Measurements from ENCODE around the gene OXNAD1. TPM values are rescaled to one million over a fixed set of nuclear protein-coding genes. Genes with fewer than 3 reads are reported as not detected.
"Not testable (repeated sequence)": the region's sequence is repeated elsewhere in the genome, so short reads cannot be mapped to it uniquely, and the experiment has no call there.

Gene OXNAD1
- total and polyA plus RNA-seq, 4 donors = 2.4 to 10.3 (median 5.6) TPM

GRCh38 chr3:16309558-16309957 lies 44.5 kb downstream of the OXNAD1 start:
- intact Hi-C loops (cut with DNase I) = no loop called here
- Histone ChIP-seq H3K27ac (ENCODE audit: low read depth in 1 of 2, low read length in 2 of 2) (no peak overlapping the region), H3K4me1 (ENCODE audit: control insufficient read depth in 1 of 2, insufficient read depth in 2 of 2, low read length in 2 of 2) (no peaks in the 10 kb centered on the region), H3K4me3 (ENCODE audit: low read length in 2 of 2) (no peak overlapping the region), H3K9me3 (ENCODE audit: control insufficient read depth, low read length) (no peaks in the 10 kb centered on the region), H3K27me3 (ENCODE audit: control insufficient read depth in 1 of 2, insufficient read depth in 2 of 2, low read length in 1 of 2) (no peaks in the 10 kb centered on the region), H3K36me3 (ENCODE audit: control insufficient read depth in 1 of 2, insufficient read depth in 2 of 2, low read length in 1 of 2) (peaks cover 0 to 3% of the 10 kb centered on the region in 2 donors)
- WGBS, 2 donors = 36 to 87% methylated on average over 2 of the region's 2 CpGs
- ATAC-seq (ENCODE audit: low FRiP score) (no peak), DNase-seq (no peak)

- DNase-seq; H3K36me3 ChIP-seq (ENCODE audit: control insufficient read depth in 1 of 2, insufficient read depth in 2 of 2, low read length in 1 of 2); ATAC-seq (ENCODE audit: low FRiP score); intact Hi-C loops (cut with DNase I); H3K4me3 ChIP-seq (ENCODE audit: low read length in 2 of 2); H3K4me1 ChIP-seq (ENCODE audit: control insufficient read depth in 1 of 2, insufficient read depth in 2 of 2, low read length in 2 of 2); H3K27me3 ChIP-seq (ENCODE audit: control insufficient read depth in 1 of 2, insufficient read depth in 2 of 2, low read length in 1 of 2); H3K27ac ChIP-seq (ENCODE audit: low read depth in 1 of 2, low read length in 2 of 2); H3K9me3 ChIP-seq (ENCODE audit: control insufficient read depth, low read length): not testable (repeated sequence)
- WGBS, 2 donors = 97% methylated on average over 7 of the region's 7 CpGs
Measured at GRCh38 chr3:16310486-16310885, 45.5 kb downstream of the OXNAD1 start.

DNA sequence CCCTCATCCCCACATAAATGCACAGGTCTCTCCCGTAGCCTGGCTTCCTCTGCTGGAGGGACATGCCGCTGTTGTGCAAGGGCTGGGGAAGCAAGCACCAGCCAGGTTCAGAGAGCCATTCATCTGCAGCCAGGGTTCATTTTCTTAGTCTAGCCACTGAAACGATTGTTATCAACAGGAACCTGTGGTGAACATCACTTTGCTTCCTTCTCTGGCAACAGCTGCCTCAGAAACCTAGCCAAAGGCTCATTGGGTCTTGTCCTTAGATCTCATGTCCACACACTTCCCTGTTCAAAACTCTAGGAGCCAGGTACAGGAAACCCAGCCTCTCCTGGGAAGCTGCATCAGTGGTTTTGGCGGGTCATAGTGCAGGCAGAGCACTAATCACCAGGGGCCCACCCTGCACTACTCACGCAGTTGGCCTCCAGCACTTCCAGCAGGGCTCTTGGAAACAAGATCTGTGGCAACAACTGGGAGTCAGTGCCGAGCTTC lies 47.0 kb downstream of the OXNAD1 start:
- WGBS, 2 donors = 75 to 79% methylated on average over 6 of the region's 6 CpGs

GRCh38 chr3:16313886-16314645 lies 49.1 kb downstream of the OXNAD1 start:
- Histone ChIP-seq H3K27me3 (ENCODE audit: control insufficient read depth in 1 of 2, insufficient read depth in 2 of 2, low read length in 1 of 2) (no peaks in the 10 kb centered on the region), H3K4me3 (ENCODE audit: low read length in 2 of 2) (no peak overlapping the region), H3K27ac (ENCODE audit: low read depth in 1 of 2, low read length in 2 of 2) (no peak overlapping the region), H3K9me3 (ENCODE audit: control insufficient read depth, low read length) (no peaks in the 10 kb centered on the region), H3K4me1 (ENCODE audit: control insufficient read depth in 1 of 2, insufficient read depth in 2 of 2, low read length in 2 of 2) (no peaks in the 10 kb centered on the region), H3K36me3 (ENCODE audit: control insufficient read depth in 1 of 2, insufficient read depth in 2 of 2, low read length in 1 of 2) (peaks cover 3 to 6% of the 10 kb centered on the region in 2 donors)
- DNase-seq (no peak), ATAC-seq (ENCODE audit: low FRiP score) (no peak)
- WGBS, 2 donors = 87 to 94% methylated on average over 5 of the region's 5 CpGs
- intact Hi-C loops (cut with DNase I) = no loop called here

More for the DNA sequence above, 47.0 kb downstream of the OXNAD1 start:
- intact Hi-C loops (cut with DNase I) = no loop called here
- no peak overlapping the region for H3K4me3 ChIP-seq (ENCODE audit: low read length in 2 of 2)
- H3K27ac ChIP-seq (ENCODE audit: low read depth in 1 of 2, low read length in 2 of 2) = no peak overlapping the region
- H3K27me3 ChIP-seq (ENCODE audit: control insufficient read depth in 1 of 2, insufficient read depth in 2 of 2, low read length in 1 of 2) = no peaks in the 10 kb centered on the region
- H3K4me1 ChIP-seq (ENCODE audit: control insufficient read depth in 1 of 2, insufficient read depth in 2 of 2, low read length in 2 of 2) = no peaks in the 10 kb centered on the region
- DNase-seq (peak in 1 of 2 donors; percentile 78), ATAC-seq (ENCODE audit: low FRiP score) (peak; percentile 75)
- H3K36me3 ChIP-seq (ENCODE audit: control insufficient read depth in 1 of 2, insufficient read depth in 2 of 2, low read length in 1 of 2) = peaks cover 0 to 3% of the 10 kb centered on the region in 2 donors
- no peaks in the 10 kb centered on the region for H3K9me3 ChIP-seq (ENCODE audit: control insufficient read depth, low read length)

DNA sequence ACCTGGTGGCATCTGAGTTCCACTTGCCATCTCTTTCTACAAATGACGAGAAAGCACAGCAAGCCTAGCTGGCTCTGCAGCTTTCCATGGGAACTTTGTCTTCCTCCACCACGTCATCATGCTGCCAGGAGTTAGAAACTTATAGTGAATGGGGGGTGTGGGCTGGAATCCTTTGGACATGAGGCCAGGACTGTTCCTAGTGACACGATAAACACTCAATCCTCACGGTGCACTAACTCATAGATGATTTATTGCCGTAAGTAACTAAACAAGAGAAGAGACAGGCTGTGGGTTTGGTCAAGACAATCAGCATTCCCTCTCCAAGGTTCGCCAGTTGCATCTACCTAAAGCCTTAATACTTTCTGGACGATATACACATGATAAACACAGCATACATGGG lies 50.6 kb downstream of the OXNAD1 start:
- peaks cover 3 to 6% of the 10 kb centered on the region in 2 donors for H3K36me3 ChIP-seq (ENCODE audit: control insufficient read depth in 1 of 2, insufficient read depth in 2 of 2, low read length in 1 of 2)
- H3K4me1 ChIP-seq (ENCODE audit: control insufficient read depth in 1 of 2, insufficient read depth in 2 of 2, low read length in 2 of 2) = no peaks in the 10 kb centered on the region
- no peak for DNase-seq
- no peak overlapping the region for H3K27ac ChIP-seq (ENCODE audit: low read depth in 1 of 2, low read length in 2 of 2)
- H3K27me3 ChIP-seq (ENCODE audit: control insufficient read depth in 1 of 2, insufficient read depth in 2 of 2, low read length in 1 of 2) = no peaks in the 10 kb centered on the region
- H3K4me3 ChIP-seq (ENCODE audit: low read length in 2 of 2) = no peak overlapping the region
- no peak for ATAC-seq (ENCODE audit: low FRiP score)
- no peaks in the 10 kb centered on the region for H3K9me3 ChIP-seq (ENCODE audit: control insufficient read depth, low read length)
- intact Hi-C loops (cut with DNase I) = no loop called here
- 79 to 84% methylated on average over 7 of the region's 7 CpGs for WGBS, 2 donors

- H3K27me3 ChIP-seq (ENCODE audit: control insufficient read depth in 1 of 2, insufficient read depth in 2 of 2, low read length in 1 of 2) = no peaks in the 10 kb centered on the region
- H3K9me3 ChIP-seq (ENCODE audit: control insufficient read depth, low read length) = no peaks in the 10 kb centered on the region
- intact Hi-C loops (cut with DNase I) = no loop called here
- no peak overlapping the region for H3K27ac ChIP-seq (ENCODE audit: low read depth in 1 of 2, low read length in 2 of 2)
- 88 to 94% methylated on average over 3 of the region's 3 CpGs for WGBS, 2 donors
- no peak for DNase-seq
- H3K36me3 ChIP-seq (ENCODE audit: control insufficient read depth in 1 of 2, insufficient read depth in 2 of 2, low read length in 1 of 2) = peaks cover 3 to 6% of the 10 kb centered on the region in 2 donors
- H3K4me1 ChIP-seq (ENCODE audit: control insufficient read depth in 1 of 2, insufficient read depth in 2 of 2, low read length in 2 of 2) = no peaks in the 10 kb centered on the region
- H3K4me3 ChIP-seq (ENCODE audit: low read length in 2 of 2) = no peak overlapping the region
- no peak for ATAC-seq (ENCODE audit: low FRiP score)
Measured at GRCh38 chr3:16316396-16316795, 51.4 kb downstream of the OXNAD1 start.

DNA sequence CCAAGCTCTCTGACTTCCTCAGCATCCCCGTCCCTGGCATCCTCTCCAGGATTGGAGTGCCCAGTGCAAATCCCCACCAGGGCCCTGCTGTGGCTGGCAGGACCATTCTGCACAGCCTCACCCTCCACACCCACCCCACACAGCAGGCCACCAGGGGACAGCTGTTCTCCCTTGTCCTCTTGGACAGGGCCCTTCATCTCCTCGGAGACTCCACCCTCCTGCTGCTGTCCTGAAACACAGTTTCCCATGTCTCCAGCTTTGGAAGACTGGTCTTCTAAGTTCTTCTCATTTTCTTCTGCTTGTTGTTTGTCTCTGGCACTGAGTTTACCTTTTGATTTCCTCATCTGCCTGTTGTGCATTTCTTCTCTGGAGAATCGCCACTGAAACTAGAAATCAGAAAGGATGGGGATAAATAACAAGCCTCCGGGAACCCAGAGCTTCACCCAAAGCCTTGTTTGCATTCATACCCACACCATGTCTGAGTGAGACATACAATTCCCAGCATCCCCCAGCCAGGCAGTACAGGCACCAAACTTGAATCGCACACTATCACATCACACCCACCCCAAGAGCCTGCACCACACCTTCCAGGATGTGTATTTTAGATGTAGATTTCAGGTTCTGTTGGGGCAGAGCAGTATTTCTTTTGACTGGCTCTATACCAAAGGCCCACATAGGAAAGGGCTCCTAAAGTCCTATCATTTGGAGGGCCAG lies 52.0 kb downstream of the OXNAD1 start:
- peaks cover 3 to 6% of the 10 kb centered on the region in 2 donors for H3K36me3 ChIP-seq (ENCODE audit: control insufficient read depth in 1 of 2, insufficient read depth in 2 of 2, low read length in 1 of 2)
- WGBS, 2 donors = 93% methylated on average over 5 of the region's 5 CpGs
- H3K4me3 ChIP-seq (ENCODE audit: low read length in 2 of 2) = no peak overlapping the region
- DNase-seq (no peak), ATAC-seq (ENCODE audit: low FRiP score) (no peak)
- no peak overlapping the region for H3K27ac ChIP-seq (ENCODE audit: low read depth in 1 of 2, low read length in 2 of 2)
- H3K4me1 ChIP-seq (ENCODE audit: control insufficient read depth in 1 of 2, insufficient read depth in 2 of 2, low read length in 2 of 2) = no peaks in the 10 kb centered on the region
- H3K27me3 ChIP-seq (ENCODE audit: control insufficient read depth in 1 of 2, insufficient read depth in 2 of 2, low read length in 1 of 2) = no peaks in the 10 kb centered on the region
- intact Hi-C loops (cut with DNase I) = no loop called here
- H3K9me3 ChIP-seq (ENCODE audit: control insufficient read depth, low read length) = no peaks in the 10 kb centered on the region

DNA sequence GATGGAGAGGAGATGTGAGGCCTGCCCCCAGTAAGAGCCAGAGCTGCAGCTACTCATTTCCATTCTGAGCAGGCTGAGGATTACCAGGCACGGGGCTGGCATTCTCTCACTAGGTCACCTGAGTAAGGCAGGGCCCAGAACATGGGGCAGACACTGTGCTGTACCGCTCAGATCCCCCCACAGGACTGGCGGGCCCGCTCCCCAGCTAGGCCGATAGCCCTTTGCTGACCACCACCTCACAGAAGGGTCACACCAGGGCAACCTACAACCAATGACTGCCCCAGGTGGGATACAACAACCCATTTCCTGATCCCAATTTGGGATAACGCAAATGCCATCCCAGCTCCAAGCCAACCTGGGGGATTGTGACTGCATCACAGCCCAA lies 52.5 kb downstream of the OXNAD1 start:
- Histone ChIP-seq H3K27me3 (ENCODE audit: control insufficient read depth in 1 of 2, insufficient read depth in 2 of 2, low read length in 1 of 2) (no peaks in the 10 kb centered on the region), H3K4me3 (ENCODE audit: low read length in 2 of 2) (no peak overlapping the region), H3K9me3 (ENCODE audit: control insufficient read depth, low read length) (no peaks in the 10 kb centered on the region), H3K36me3 (ENCODE audit: control insufficient read depth in 1 of 2, insufficient read depth in 2 of 2, low read length in 1 of 2) (peaks cover 3 to 8% of the 10 kb centered on the region in 2 donors), H3K27ac (ENCODE audit: low read depth in 1 of 2, low read length in 2 of 2) (no peak overlapping the region), H3K4me1 (ENCODE audit: control insufficient read depth in 1 of 2, insufficient read depth in 2 of 2, low read length in 2 of 2) (no peaks in the 10 kb centered on the region)
- intact Hi-C loops (cut with DNase I) = no loop called here
- no peak for DNase-seq
- WGBS, 2 donors = 96 to 97% methylated on average over 6 of the region's 6 CpGs
- no peak for ATAC-seq (ENCODE audit: low FRiP score)

DNA sequence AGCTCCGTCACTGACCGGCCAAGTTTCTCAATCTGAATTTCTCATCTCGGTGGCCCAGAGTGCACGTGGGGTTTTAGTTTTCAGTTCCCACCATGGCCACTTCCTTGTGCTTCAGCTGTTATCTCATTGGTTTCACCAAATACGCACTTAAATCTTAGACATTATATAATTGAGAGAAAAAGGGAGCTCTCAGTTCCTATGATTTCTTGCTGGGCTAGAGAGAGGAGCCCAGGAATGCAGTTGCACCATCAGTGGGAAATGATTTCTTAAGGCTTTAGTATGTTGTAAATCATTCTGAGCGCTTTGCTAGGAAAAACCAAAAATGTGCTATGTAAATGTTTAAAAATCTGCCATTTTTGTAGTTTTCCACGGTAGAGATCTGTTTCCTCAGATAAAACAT lies 53.2 kb downstream of the OXNAD1 start:
- ATAC-seq (ENCODE audit: low FRiP score) (no peak), DNase-seq (no peak)
- WGBS, 2 donors = 62 to 78% methylated on average over 7 of the region's 7 CpGs
- no peaks in the 10 kb centered on the region for H3K4me1 ChIP-seq (ENCODE audit: control insufficient read depth in 1 of 2, insufficient read depth in 2 of 2, low read length in 2 of 2)
- H3K9me3 ChIP-seq (ENCODE audit: control insufficient read depth, low read length) = no peaks in the 10 kb centered on the region
- intact Hi-C loops (cut with DNase I) = no loop called here
- no peaks in the 10 kb centered on the region for H3K27me3 ChIP-seq (ENCODE audit: control insufficient read depth in 1 of 2, insufficient read depth in 2 of 2, low read length in 1 of 2)
- H3K36me3 ChIP-seq (ENCODE audit: control insufficient read depth in 1 of 2, insufficient read depth in 2 of 2, low read length in 1 of 2) = peaks cover 3 to 10% of the 10 kb centered on the region in 2 donors
- H3K4me3 ChIP-seq (ENCODE audit: low read length in 2 of 2) = no peak overlapping the region
- no peak overlapping the region for H3K27ac ChIP-seq (ENCODE audit: low read depth in 1 of 2, low read length in 2 of 2)
